H9 (cell line): ENCODE results near the gene PIGM. TPM values are rescaled to one million over a fixed set of nuclear protein-coding genes. Genes with fewer than 3 reads are reported as not detected.

Experiments
- DNase-seq: peaks from one replicate; pipeline ENCODE4 v3.0.0-alpha.2; 2017
- H2AFZ ChIP-seq: one replicate; pipeline ENCODE4 v1.6.1; 2013; ENCODE audit warnings: mild to moderate bottlenecking, low read length, control low read depth, moderate library complexity
- H2AK5ac ChIP-seq: 2 replicates; pipeline ENCODE4 v1.6.1; 2013; ENCODE audit warnings: low read length, control low read depth, mixed read lengths; ENCODE audit not compliant: insufficient read length
- H2BK120ac ChIP-seq: one replicate; pipeline ENCODE4 v1.6.1; 2013; ENCODE audit warnings: low read depth, mild to moderate bottlenecking, low read length, control low read depth, inconsistent platforms; ENCODE audit not compliant: poor library complexity, severe bottlenecking
- H2BK12ac ChIP-seq: 2 replicates; pipeline ENCODE4 v1.6.1; 2013; ENCODE audit warnings: low read length, control low read depth, mixed read lengths, low read depth; ENCODE audit not compliant: insufficient read length
- H2BK15ac ChIP-seq: 2 replicates; pipeline ENCODE4 v1.6.1; 2013; ENCODE audit warnings: low read depth, low read length, control low read depth
- H2BK20ac ChIP-seq: one replicate; pipeline ENCODE4 v1.6.1; 2013; ENCODE audit warnings: low read depth, mild to moderate bottlenecking, low read length, control low read depth, inconsistent platforms; ENCODE audit not compliant: poor library complexity, severe bottlenecking
- H2BK5ac ChIP-seq: 2 replicates; pipeline ENCODE4 v1.6.1; 2013; ENCODE audit warnings: low read length, control low read depth, mixed read lengths; ENCODE audit not compliant: insufficient read length
- H3K14ac ChIP-seq: 2 replicates; pipeline ENCODE4 v1.6.1; 2013; ENCODE audit warnings: low read length, control low read depth; ENCODE audit not compliant: insufficient read depth
- H3K18ac ChIP-seq: 2 replicates; pipeline ENCODE4 v1.6.1; 2013; ENCODE audit warnings: low read depth, mild to moderate bottlenecking, mixed read lengths, low read length, control low read depth; ENCODE audit not compliant: insufficient read length
- H3K23ac ChIP-seq: 2 replicates; pipeline ENCODE4 v1.6.1; 2013; ENCODE audit warnings: low read length, control low read depth, mixed read lengths, low read depth; ENCODE audit not compliant: insufficient read length
- H3K23me2 ChIP-seq: 2 replicates; pipeline ENCODE4 v1.6.1; 2013; ENCODE audit warnings: low read depth, mild to moderate bottlenecking, mixed read lengths, low read length, control low read depth; ENCODE audit not compliant: insufficient read length, poor library complexity, severe bottlenecking
- H3K27ac ChIP-seq: 2 replicates; pipeline ENCODE4 v1.5.1; 2013; ENCODE audit warnings: low read length, control low read depth, mixed read lengths, low read depth; ENCODE audit not compliant: insufficient read length
- H3K27me3 ChIP-seq: 2 replicates; pipeline ENCODE4 v1.6.1; 2013; ENCODE audit warnings: low read length, control low read depth, inconsistent platforms; ENCODE audit not compliant: insufficient read depth
- H3K4ac ChIP-seq: 2 replicates; pipeline ENCODE4 v1.6.1; 2013; ENCODE audit warnings: low read depth, mild to moderate bottlenecking, control low read depth, inconsistent platforms, low read length, moderate library complexity
- H3K4me1 ChIP-seq: 2 replicates; pipeline ENCODE4 v1.6.1; 2013; ENCODE audit warnings: low read length, control low read depth, inconsistent platforms; ENCODE audit not compliant: insufficient read depth
- H3K4me2 ChIP-seq: 2 replicates; pipeline ENCODE4 v1.6.1; 2013; ENCODE audit warnings: low read length, control low read depth, mixed read lengths; ENCODE audit not compliant: insufficient read length, insufficient read depth
- H3K56ac ChIP-seq: 2 replicates; pipeline ENCODE4 v1.6.1; 2013; ENCODE audit warnings: low read depth, mild to moderate bottlenecking, mixed read lengths, low read length, control low read depth; ENCODE audit not compliant: insufficient read length
- H3K79me1 ChIP-seq: 2 replicates; pipeline ENCODE4 v1.6.1; 2013; ENCODE audit warnings: low read depth, mild to moderate bottlenecking, moderate library complexity, low read length, control low read depth, inconsistent platforms; ENCODE audit not compliant: insufficient read depth, poor library complexity, severe bottlenecking
- H3K79me2 ChIP-seq: 2 replicates; pipeline ENCODE4 v1.6.1; 2013; ENCODE audit warnings: low read length, control low read depth, inconsistent platforms; ENCODE audit not compliant: insufficient read depth
- H3K9ac ChIP-seq: 2 replicates; pipeline ENCODE4 v1.6.1; 2013; ENCODE audit warnings: low read length, control low read depth, mixed read lengths; ENCODE audit not compliant: insufficient read length; ENCODE audit errors: extremely low read depth
- H3K9me3 ChIP-seq: one replicate; pipeline ENCODE4 v1.6.1; 2013; ENCODE audit warnings: low read depth, low read length, inconsistent platforms; ENCODE audit not compliant: control insufficient read depth
- H3T11ph ChIP-seq: one replicate; pipeline ENCODE4 v1.6.1; 2013; ENCODE audit warnings: mild to moderate bottlenecking, low read length, control low read depth, inconsistent platforms
- H4K20me1 ChIP-seq: one replicate; pipeline ENCODE4 v1.6.1; 2013; ENCODE audit not compliant: control insufficient read depth, insufficient read length, insufficient read depth
- H4K5ac ChIP-seq: 2 replicates; pipeline ENCODE4 v1.6.1; 2013; ENCODE audit warnings: low read depth, mild to moderate bottlenecking, mixed read lengths, low read length, control low read depth; ENCODE audit not compliant: insufficient read length
- H4K8ac ChIP-seq: replicated peaks from 2 replicates; pipeline ENCODE4 v1.6.1; 2013; ENCODE audit warnings: low read length, control low read depth, mixed read lengths, low read depth; ENCODE audit not compliant: insufficient read length
- H4K91ac ChIP-seq: 2 replicates; pipeline ENCODE4 v1.6.1; 2013; ENCODE audit warnings: low read depth, mild to moderate bottlenecking, moderate library complexity, mixed read lengths, low read length, control low read depth; ENCODE audit not compliant: insufficient read length
- H3K27ac Mint-ChIP-seq, 3 experiments: 2 replicates in 2 of 3; 3 replicates in 1 of 3; pipeline ENCODE4 v1.8.0; 2020 to 2021; ENCODE audit warnings: mixed read lengths in 3 of 3, mild to moderate bottlenecking in 1 of 3, moderate library complexity in 1 of 3
- H3K27me3 Mint-ChIP-seq: 2 replicates; pipeline ENCODE4 v1.8.0; 2021; ENCODE audit warnings: low read depth, mild to moderate bottlenecking, moderate library complexity, mixed read lengths
- H3K36me3 Mint-ChIP-seq, 3 experiments: 2 replicates in 2 of 3; 3 replicates in 1 of 3; pipeline ENCODE4 v1.8.0; 2020 to 2021; ENCODE audit warnings: low read depth in 3 of 3, mixed read lengths in 3 of 3; ENCODE audit not compliant: insufficient read depth in 1 of 3
- H3K4me1 Mint-ChIP-seq, 2 experiments: 2 replicates each; pipeline ENCODE4 v1.8.0; 2020; ENCODE audit warnings: mixed read lengths in 2 of 2
- H3K4me3 Mint-ChIP-seq, 2 experiments: 2 replicates in 1 of 2; 3 replicates in 1 of 2; pipeline ENCODE4 v1.8.0; 2020 to 2021; ENCODE audit warnings: mild to moderate bottlenecking in 2 of 2, mixed read lengths in 2 of 2, moderate library complexity in 1 of 2
- H3K9me3 Mint-ChIP-seq, 2 experiments: 2 replicates in 1 of 2; 3 replicates in 1 of 2; pipeline ENCODE4 v1.8.0; 2020; ENCODE audit warnings: mild to moderate bottlenecking in 2 of 2, mixed read lengths in 2 of 2, moderate library complexity in 1 of 2
- CTCF ChIP-seq: fragments of 200-600 bp; sonication (generic); conservative IDR thresholded peaks from 3 replicates; pipeline ENCODE4 v1.8.0; 2021; ENCODE audit warnings: antibody characterized with exemption, mild to moderate bottlenecking
- WGBS: extraction: QIAGEN DNeasy Blood & Tissue Kit; methylation state at CpG from one replicate; pipeline ENCODE4 v1.1.7; 2013; ENCODE audit warnings: missing lambda C conversion rate, low lambda C conversion rate, mixed read lengths; ENCODE audit not compliant: insufficient read length; ENCODE audit errors: extremely low coverage; 5-methylcytosine and 5-hydroxymethylcytosine counted together
- total RNA-seq: library from RNA; stranded (reverse); gene quantifications from 2 replicates; pipeline ENCODE4 v1.2.1, GENCODE V29; 2021

The PIGM gene
- total RNA-seq, 1 experiment from 2014 or later, result 5.9 TPM

GRCh38 chr1:160064746-160065145 lies 33.0 kb upstream of the PIGM start:
- Histone ChIP-seq H3K4ac (no peak overlapping the region), H3K27ac (no peak overlapping the region), H3K79me1 (no peaks in the 10 kb centered on the region), H4K20me1 (no peaks in the 10 kb centered on the region), H4K8ac (no peak overlapping the region), H3T11ph (no peak overlapping the region), H3K23ac (no peak overlapping the region), H4K5ac (no peak overlapping the region), H2AFZ (no peak overlapping the region), H3K9me3 (no peaks in the 10 kb centered on the region), H2BK15ac (no peak overlapping the region), H3K23me2 (no peaks in the 10 kb centered on the region), H2AK5ac (no peak overlapping the region), H3K27me3 (no peaks in the 10 kb centered on the region), H2BK120ac (no peak overlapping the region), H2BK5ac (no peak overlapping the region), H3K14ac (no peak overlapping the region), H2BK20ac (no peak overlapping the region), H3K9ac (no peak overlapping the region), H2BK12ac (no peak overlapping the region), H3K4me2 (no peak overlapping the region), H4K91ac (no peak overlapping the region), H3K4me1 (peaks cover 6% of the 10 kb centered on the region; the same call in 1 of the 2 replicates), H3K18ac (no peak overlapping the region), H3K56ac (no peak overlapping the region), H3K79me2 (no peaks in the 10 kb centered on the region)
- H3K4me1 Mint-ChIP-seq, result peaks cover 49 to 50% of the 10 kb centered on the region in 2 experiments
- WGBS, result no CpG with 5 or more reads among the region's 3 CpGs
- no peak overlapping the region for H3K27ac Mint-ChIP-seq
- no peaks in the 10 kb centered on the region for H3K36me3 Mint-ChIP-seq
- TF ChIP-seq CTCF, result no peak
- no peak for DNase-seq
- peaks cover 45% of the 10 kb centered on the region for H3K27me3 Mint-ChIP-seq
- H3K4me3 Mint-ChIP-seq, result no peak overlapping the region
- no peaks in the 10 kb centered on the region for H3K9me3 Mint-ChIP-seq
